CD4-positive, alpha-beta T cell treated with Interleukin-1 beta for 1 hour (primary cell): Measurements from ENCODE around the gene PRKCB.
"Not testable (repeated sequence)": the region's sequence is repeated elsewhere in the genome, so short reads cannot be mapped to it uniquely, and the experiment has no call there.

Source experiments
- DNase-seq, 2 donors: peaks; one replicate each; pipeline ENCODE4 v3.0.0-alpha.2; 2020 to 2022

PRKCB gene

DNA sequence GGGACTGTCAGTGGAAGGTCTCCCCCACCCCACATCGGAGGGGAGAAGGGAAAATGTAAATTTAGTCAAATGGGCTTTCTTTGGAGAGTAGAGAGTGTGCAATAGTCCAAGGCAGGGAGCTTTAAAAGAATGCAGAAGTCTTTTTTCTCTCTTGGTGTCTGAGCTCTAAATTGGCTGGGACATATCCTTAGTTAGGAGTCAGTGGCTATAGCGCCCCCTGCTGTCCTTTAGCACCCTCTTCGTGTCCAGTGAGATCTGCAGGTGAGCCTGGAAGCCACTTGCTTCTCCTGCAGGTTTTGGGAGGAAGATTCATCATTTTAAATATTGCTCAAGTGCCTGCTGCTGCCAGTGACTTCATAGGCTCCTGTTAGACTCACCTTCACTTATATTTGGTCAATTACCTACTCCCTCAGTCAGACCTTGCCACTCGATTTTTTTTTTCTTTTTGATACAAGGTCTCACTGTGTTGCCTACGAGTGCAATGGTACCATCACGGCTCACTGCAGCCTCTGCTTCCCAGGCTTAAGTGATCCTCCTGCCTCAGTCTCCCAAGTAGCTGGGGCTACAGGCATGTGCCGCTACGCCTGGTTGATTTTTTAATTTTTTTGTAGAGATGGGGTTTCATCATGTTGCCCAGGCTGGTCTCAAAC, 174.8 kb downstream of the PRKCB start:
- peak; percentile 79 to 80 for DNase-seq

DNA sequence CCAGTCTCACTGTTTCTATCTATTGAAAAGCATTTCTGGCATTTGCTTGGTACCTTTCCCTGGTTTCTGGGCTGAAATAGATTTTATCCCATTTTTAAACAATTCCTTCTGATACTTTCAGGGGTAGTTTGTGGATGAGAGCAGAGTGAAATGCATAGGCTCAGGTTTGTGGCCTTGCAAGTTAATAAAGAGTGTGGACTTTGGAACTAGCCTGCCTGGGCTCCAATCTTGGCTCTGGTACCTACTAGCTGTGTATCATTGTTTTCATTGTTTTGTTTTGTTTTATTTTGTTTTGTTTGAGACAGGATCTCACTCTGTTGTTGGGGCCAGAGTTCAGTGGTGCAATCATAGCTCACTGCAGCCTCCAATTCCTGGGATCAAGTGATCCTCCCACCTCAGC, 175.5 kb downstream of the PRKCB start:
- no peak for DNase-seq

DNA sequence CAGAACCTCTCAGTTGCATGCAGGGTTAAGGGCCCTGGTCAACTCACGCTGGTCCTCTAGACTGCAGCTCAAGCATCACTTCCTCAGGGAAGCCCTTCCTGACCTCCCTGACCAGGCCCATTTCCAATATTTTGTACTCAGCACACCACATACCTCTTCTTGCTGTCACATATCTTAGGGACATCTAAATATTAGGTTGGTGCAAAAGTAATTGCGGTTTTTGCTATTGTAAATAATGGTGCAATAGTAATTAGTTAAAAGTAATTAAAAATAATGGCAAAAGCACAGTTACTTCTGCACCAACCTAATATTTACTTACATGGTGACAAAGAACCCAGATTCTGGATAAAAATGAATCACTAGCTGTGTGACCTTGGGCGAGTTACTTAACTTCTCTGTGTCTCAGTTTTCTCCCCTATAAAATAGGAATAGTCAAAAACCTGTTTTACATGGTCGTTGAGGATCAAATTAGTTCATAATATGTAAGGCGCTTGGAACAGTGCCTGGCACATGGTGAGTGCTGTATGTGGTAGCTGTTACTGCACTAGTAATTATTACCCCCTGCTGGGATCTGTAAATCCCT, 177.4 kb downstream of the PRKCB start:
- no peak for DNase-seq

DNA sequence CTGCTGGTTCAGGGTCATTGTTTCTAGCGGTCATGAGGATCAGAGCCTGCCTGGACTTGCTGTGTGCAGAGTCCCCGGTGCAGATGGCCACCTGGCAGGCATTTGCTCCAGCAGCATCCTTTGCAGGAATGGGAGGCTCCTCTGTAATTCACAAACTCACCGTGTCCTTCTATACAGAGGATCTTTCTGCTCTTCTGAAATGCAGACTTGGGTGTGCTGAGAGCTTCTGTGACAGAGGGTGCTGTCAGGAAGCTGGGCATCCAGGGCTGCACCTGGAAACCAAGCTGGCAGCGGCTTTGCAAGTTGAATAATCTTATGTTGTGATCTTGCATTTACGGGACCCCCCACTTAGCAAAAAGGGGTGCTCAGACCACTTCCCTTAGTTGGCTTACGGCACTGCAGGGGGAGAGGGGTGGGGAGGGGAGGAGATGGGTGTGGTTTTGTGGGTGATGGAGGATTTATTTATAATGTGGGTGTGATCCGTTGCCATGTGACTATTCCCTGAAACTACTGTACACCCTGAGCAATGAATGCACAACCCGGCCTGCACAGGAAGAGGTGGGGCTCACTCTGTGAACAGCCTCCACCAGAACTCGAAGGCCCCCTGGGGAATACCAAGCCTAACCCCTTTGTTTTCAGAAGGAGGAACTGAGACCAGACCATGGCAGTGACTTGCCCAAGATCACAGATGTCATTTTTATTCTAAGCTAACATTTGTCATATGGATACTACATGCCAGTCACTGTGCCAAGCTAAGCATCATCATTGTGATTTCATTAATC, 178.3 kb downstream of the PRKCB start:
- DNase-seq: peak; percentile 71 to 91

DNA sequence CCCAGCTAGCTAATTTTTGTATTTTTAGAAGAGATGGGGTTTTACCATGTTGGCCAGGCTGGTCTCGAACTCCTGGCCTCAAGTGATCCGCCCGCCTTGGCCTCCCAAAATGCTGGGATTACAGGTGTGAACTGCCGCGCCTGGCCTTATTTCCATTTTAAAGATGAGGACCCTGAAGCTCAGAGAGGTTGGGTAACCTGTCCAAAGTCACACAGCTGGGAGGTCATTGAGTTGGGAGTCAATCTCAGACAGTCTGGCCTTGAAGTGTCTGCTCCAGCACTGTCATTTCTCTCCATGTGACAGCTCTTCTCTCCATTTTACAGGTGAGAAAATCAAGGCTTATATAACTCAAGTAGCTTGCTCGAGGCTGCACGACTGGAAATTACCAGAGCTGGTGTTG, 179.2 kb downstream of the PRKCB start:
- not testable (repeated sequence) for DNase-seq

DNA sequence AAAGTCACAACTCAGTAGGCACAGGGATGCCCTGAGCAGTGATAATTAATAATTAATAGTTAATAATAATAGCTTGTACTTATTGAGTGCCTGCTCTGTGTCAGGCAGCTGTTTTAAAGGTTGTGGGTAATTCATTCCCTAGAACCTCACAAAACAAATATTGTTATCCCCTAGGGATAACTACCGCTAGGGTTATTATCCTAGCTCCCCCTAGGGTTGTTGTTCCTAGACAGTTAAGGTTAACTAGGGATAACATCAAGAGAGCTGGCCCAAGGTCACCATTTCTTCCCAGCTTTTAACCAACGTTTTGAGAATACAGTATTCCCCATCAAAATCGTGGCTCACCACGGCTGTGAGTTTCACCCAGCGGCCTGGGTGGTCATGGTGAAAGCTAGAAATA, 180.1 kb downstream of the PRKCB start:
- DNase-seq: no peak

DNA sequence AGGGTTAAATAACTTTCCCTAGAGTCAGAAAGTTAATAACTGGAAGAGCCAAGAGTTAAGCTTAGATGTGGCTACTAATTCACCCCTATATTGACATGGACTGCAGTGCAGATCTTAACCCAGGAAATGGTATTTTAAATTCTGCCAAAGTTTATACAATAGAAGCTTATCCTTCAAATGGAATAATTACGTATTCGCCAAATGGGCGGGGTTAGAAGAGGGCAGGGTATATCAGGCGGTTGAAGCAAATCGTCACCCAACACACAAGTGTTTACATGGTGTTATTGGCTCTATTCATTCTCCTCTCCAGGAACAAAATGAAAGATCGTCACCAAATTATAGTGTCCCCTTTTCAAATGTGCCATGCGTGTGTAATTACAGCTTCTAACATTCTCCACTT, 182.7 kb downstream of the PRKCB start:
- DNase-seq: no peak

DNA sequence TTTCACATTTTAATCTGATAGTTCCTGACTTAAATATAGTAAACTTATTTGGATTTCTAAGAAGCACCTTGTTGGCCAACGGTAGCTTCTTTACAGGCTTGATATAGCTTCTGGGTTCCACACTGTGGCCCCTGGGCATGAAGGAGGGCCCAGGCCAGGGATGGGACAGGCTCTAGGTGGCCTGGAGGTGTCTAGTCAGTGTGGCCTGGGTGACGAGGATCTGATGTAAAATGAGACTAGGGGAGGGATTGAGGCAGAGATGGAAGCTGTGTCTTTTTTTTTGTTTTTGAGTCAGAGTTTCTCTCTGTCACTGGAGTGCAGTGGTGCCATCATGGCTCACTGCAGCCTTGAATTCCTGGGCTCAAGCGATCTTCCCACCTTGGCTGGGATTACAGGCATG, 187.0 kb downstream of the PRKCB start:
- DNase-seq: no peak

DNA sequence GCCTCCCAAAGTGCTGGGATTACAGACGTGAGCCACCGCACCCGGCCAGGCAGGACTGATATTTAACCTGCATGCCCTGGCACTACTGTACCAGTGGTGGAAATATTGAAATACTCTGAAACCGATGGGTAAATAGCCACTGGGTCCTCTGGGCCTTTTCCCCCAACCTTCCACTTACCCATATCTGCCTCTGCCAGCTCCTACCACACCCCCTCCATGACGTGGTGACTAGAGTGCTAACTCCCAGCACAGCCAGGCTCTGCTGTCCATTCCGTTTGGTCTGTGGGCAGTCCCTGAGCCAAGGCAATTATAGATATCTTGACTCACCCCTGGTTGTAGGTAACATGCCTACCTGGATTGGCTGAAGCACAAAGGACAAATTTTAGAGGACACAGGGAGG, 187.8 kb downstream of the PRKCB start:
- no peak for DNase-seq

DNA sequence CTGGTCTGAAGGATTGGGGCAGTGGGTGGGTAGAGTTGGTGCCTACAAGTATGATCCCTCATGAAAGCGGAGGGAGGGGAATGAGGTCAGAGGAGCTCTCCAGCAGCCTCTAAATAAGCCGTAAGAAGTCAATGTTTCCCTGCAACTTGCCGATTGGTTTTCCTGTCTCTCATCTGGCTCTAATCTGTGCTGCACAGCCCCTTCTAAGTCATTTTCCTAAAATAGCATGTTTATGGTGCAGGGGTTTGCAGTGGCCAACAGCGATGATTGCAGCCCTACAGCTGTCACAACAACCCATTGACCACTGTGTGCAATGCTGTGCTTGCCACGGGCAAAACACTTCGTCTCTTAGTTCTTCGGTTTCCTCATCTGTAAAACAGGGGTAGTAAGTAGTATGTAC, 189.2 kb downstream of the PRKCB start:
- no peak for DNase-seq

DNA sequence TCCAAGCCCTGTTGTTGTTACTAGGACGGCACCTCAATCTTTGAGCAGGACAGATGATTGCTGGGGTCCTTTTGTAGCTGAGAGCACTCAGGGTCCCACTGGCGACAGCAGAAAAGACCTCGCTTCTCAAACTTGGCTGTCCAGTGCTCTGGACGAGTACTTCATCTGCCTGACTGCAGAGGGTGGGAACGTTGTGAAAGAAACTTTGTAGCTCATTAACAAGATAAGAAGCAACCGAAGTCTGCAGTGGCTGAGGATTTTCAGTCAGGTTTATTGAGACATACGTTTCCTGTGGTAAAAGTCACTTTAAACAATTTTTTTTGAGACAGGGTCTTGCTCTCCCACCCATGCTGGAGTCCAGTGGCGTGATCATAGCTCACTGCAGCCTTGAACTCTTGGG, 191.7 kb downstream of the PRKCB start:
- no peak for DNase-seq

DNA sequence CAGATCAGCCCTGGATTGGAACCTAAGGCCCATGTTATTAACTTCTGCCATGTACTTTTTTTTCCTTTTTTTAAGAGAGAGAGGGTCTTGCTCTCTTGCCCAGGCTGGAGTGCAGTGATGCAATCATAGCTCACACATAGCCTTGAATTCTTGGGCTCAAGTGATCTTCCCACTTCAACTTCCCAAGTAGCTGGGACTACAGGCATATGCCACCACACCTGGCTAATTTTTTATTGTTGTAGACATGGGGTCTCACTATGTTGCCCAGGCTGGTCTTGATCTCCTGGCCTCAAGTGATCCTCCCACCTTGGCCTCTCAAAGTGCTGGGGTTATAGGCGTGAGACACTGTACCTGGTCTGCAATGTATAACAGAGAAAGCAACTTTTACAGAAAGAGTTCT, 194.1 kb downstream of the PRKCB start:
- DNase-seq: not testable (repeated sequence)

DNA sequence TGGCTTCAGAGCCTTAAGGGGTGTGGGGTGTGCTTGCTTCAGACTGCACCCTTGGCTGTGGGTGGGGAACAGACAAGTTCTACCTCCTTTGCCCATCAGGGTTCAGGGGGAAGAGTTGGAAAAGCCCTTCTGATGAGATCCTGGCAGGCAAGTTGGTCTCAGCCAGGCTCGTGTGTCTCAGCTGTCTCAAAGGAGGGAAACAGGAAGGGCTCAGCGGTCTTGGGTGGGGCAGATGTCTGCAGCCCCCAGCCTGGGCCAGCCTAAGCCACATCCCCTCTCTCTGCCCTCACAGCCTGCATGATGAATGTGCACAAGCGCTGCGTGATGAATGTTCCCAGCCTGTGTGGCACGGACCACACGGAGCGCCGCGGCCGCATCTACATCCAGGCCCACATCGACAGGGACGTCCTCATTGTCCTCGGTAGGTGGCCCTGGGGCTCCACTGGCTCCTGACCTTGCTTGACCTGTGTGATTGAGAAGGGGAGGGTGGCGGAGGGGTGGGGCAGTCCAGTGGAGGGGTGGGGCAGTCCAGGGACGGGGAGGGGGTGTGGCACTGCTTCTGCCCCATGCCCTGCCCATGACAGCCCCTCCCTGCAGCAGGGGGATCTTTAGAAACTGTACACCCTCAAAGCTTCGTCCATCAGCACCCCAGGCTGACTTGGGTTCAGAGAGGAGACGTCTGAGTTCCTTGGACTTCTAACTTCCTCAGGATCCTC, 199.5 kb downstream of the PRKCB start:
- DNase-seq: peak; percentile 28 to 31

DNA sequence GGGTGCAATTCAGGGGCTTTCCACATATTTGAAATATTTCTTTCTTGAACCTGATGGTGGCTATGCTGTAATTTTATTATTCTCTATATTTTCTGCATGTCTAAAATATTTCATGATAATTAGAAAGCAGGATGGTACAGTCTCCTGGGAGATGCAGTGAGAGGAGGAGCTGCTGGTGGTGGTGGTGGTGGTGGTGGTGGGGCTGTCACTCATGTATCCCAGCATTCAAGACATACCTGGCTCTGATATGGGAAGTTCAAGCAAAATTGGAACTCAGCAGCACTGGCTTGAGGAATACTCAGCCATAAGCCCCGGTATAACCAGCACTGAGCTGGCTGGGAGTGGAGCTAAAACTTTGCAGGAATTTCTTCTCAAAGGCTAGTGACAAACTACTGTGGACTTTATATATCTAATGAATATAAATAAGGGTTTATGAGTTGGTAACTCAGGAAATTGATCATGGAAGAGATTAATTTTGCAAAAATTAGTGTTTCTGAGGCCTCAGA, 200.3 kb downstream of the PRKCB start:
- no peak for DNase-seq

DNA sequence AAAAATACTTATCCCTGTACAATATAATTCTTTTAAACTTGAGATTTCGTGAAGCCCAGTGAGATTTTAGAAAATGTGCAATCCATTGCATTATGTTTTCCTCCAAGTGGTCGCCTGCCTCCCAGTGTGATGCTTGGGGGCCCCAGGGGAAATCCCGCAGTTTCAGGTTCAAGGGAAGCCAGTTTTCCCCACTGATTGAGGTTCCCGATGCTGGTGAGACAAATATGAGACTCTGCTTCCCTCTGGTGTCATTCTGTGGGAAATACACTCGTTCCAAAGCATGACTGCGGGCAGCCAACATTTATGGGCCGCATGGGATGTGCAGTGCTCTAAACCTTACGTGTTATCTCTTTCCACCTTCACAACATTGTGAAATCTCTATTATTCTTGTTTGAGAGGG, 200.8 kb downstream of the PRKCB start:
- DNase-seq: peak; percentile 27 to 51

DNA sequence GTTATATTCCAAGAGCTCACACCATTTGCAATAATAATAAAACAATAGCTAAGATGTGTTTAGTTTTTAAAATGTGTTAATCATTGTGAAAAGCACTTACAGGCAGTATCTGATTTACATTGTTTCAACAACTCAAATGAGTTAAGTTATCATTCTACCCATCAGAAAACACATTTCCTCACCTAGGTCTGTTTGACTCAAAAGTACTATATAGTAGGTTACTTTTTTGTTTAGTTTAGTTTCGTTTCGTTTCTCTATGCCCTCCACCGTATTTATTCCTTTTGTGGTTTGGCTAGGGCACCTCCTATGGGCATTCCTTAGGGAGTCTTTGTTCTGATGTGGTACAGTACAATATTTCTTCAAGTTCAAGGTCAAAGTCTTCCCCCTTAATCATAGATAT, 201.6 kb downstream of the PRKCB start:
- DNase-seq: no peak

DNA sequence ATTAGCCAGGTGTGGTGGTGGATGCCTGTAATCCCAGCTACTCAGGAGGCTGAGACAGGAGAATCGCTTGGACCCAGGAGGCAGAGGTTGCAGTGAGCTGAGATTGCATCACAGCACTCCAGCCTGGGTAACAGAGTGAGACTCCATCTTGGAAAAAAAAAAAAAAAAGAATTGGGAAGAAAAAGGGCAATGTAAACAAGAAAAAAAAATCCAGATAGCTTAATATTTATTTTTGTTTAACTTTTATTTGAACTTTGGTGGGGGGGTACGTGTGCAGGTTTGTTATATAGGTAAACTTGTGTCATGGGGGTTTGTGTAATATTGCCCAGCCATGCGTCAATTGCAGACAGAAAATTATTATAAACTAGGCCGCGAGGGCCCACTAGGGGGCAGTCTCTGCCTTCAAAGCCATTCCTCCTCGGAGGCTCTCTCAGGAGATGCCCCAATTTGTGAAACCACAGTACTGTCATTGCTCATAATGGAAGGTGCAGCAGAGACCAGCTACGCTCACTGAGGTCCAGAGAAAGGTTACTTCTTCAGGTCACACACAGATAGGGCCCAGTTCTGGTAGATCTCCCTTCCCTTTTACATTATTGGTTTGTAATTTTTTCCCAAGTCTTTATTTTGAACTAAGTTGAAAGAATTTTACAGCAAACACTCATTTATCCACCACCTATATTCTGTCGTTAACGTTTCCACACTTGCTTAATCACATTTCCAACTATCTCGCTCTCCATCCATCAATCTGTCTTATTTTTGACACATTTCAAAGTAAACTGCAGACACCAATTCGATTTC, 206.2 kb downstream of the PRKCB start:
- peak; percentile 71 to 80 for DNase-seq

DNA sequence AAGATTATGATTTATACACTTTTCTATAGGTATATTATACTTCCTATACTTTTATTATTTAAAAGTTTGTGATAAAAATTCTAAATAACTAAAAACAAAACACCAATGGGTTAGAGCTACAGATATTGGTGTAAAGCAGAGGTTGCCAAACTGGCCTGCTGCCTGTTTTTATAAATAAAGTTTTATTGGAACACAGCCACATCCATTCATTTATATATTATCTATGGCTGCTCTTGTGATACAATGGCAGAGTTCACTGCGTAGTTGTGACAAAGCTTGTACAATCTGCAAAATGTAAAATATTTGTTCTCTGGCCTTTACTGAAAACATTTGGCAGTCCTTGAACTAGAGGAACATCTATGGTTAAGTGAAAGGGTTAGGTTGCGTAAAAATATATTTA, 208.7 kb downstream of the PRKCB start:
- no peak for DNase-seq

DNA sequence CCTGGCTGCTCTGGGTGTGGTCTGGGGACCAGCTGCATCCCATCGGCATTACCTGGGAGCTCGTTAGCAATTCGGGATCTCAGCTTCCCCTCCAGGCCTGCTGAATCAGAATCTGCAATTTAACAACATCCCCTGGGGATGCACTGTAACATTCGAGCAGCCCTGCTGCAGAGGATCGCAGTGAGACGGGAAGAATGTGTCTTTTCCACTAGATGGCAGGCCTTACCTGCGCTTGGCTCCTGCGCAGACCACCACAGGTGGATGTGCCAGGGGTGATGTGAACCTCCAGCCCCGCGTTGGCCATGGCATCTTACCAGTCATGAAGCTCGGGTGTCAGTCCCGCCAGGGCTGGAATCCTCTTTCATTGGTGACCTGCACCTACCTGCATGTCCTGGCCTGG, 209.9 kb downstream of the PRKCB start:
- DNase-seq: no peak

DNA sequence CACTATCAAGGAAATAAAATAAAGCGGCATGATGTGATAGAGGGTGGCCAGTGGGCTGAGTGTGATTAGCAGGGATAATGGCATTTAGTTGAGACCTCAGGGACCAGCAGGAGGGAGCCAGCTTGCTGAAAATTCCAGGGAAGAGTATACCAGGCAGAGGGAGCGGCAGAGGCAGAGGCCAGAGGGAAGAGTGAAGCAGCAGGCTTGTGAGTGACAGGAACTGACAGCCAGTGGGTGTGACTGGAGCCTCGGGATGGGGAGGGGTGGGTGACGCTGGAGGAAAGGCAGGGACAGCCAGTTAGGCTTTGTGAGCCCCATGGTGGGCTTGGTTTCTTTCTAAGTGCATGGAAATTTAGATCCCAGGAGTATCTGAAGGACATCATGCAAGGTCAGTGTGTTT, 210.7 kb downstream of the PRKCB start:
- no peak for DNase-seq

DNA sequence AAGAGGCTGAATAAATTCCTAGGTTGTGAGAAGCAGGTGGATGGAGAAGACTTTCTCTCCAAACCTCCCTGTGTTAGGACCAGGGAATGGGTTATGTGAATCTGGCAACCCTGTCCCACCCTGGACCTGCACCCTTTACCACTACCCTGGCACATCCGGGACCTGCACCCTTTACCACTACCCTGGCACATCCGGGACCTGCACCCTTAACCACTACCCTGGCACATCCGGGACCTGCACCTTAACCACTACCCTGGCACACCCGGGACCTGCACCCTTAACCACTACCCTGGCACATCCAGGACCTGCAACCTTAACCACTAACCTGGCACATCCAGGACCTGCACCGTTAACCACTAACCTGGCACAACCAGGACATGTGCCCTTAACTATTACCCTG, 213.3 kb downstream of the PRKCB start:
- peak; percentile 6 to 7 for DNase-seq

DNA sequence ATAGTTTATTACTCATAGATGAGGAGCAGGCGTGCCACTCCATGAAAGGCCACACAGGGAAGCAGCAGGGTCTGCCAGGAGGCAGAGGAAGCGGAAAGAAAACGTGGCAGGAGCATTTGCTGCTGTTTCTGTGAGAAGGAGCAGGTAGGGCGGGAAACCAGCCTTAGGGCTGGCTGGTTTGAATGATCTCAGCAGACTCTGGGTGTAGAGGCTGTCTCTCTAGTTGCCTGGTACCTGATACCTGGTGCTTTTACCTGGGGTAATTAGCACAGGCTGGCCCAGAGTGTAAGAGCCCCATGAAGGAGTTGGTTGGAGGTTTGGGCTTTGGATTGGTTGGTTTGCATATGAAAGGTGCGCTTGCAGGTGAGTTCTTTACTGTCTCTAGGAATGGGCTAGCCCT, 215.3 kb downstream of the PRKCB start:
- DNase-seq: no peak
